NCI-H2107 treated with DMSO at 0.1 percent for 48 hours (cell line): ENCODE results near the gene IGSF9B.
A peak's percentile ranks its signal among the peaks of the same experiment; 100 is the strongest.

Source experiments
- DNase-seq: peaks from one replicate; lab custom pipeline; 2025; ENCODE audit not compliant: unreplicated experiment; lab: John Stamatoyannopoulos, UW

The IGSF9B gene

GRCh38 chr11:133921513-133921912 lies 35.3 kb downstream of the IGSF9B start:
- DNase-seq = no peak

GRCh38 chr11:133921026-133921425 lies 35.7 kb downstream of the IGSF9B start:
- DNase-seq = no peak

- no peak for DNase-seq
These were observed 36.4 kb downstream of the IGSF9B start for GRCh38 chr11:133920109-133920990.

GRCh38 chr11:133919330-133920108 lies 37.2 kb downstream of the IGSF9B start:
- DNase-seq = no peak

- no peak for DNase-seq
These were observed 38.0 kb downstream of the IGSF9B start for GRCh38 chr11:133918608-133919260.

GRCh38 chr11:133917921-133918607 lies 38.7 kb downstream of the IGSF9B start:
- no peak for DNase-seq

GRCh38 chr11:133916784-133917440 lies 39.9 kb downstream of the IGSF9B start:
- no peak for DNase-seq

- no peak for DNase-seq
These were observed 43.0 kb downstream of the IGSF9B start for GRCh38 chr11:133913761-133914160.

- peak; percentile 6 for DNase-seq
These were observed 45.6 kb downstream of the IGSF9B start for GRCh38 chr11:133911171-133911570.

GRCh38 chr11:133910101-133910500 lies 46.7 kb downstream of the IGSF9B start:
- no peak for DNase-seq

GRCh38 chr11:133908827-133909226 lies 47.9 kb downstream of the IGSF9B start:
- no peak for DNase-seq

GRCh38 chr11:133907841-133908241 lies 48.9 kb downstream of the IGSF9B start:
- DNase-seq = no peak

GRCh38 chr11:133907216-133907615 lies 49.6 kb downstream of the IGSF9B start:
- DNase-seq = no peak

GRCh38 chr11:133906746-133907145 lies 50.0 kb downstream of the IGSF9B start:
- DNase-seq = no peak

- no peak for DNase-seq
These were observed 50.5 kb downstream of the IGSF9B start for GRCh38 chr11:133906241-133906640.

GRCh38 chr11:133905677-133906156 lies 51.1 kb downstream of the IGSF9B start:
- no peak for DNase-seq

- DNase-seq = no peak
These were observed 51.8 kb downstream of the IGSF9B start for GRCh38 chr11:133904818-133905515.

GRCh38 chr11:133903875-133904817 lies 52.6 kb downstream of the IGSF9B start:
- DNase-seq = no peak

GRCh38 chr11:133903056-133903455 lies 53.7 kb downstream of the IGSF9B start:
- no peak for DNase-seq
